MG63 (cell line): ENCODE data around the gene LBH. TPM values are rescaled to one million over a fixed set of nuclear protein-coding genes. Genes with fewer than 3 reads are reported as not detected.

Source experiments
- DNase-seq: peaks from one replicate; pipeline ENCODE4 v3.0.0-alpha.2; 2020
- H3K27me3 ChIP-seq: fragments of 250-450 bp; sonication (Bioruptor Pico); 2 replicates; pipeline ENCODE4 v1.5.1; 2020; ENCODE audit warnings: mild to moderate bottlenecking, moderate library complexity
- H3K36me3 ChIP-seq: fragments of 250-450 bp; sonication (Bioruptor Pico); 2 replicates; pipeline ENCODE4 v1.5.1; 2020; ENCODE audit warnings: mild to moderate bottlenecking, moderate library complexity
- H3K4me3 ChIP-seq: fragments of 250-450 bp; sonication (Bioruptor Pico); 2 replicates; pipeline ENCODE4 v1.5.1; 2020; ENCODE audit warnings: mild to moderate bottlenecking, moderate library complexity
- H3K9me3 ChIP-seq: fragments of 250-450 bp; sonication (Bioruptor Pico); 2 replicates; pipeline ENCODE4 v1.5.1; 2020; ENCODE audit warnings: mild to moderate bottlenecking, moderate library complexity
- total RNA-seq: library from RNA; depleted of rRNA; stranded (reverse); fragments of >200 nt; shearing (Covaris generic); gene quantifications from 2 replicates; pipeline ENCODE4 v1.2.3, GENCODE V29; 2014; ENCODE audit warnings: low replicate concordance

The LBH gene
- total RNA-seq, 1 experiment from 2014 or later, result 60.0 TPM

DNA sequence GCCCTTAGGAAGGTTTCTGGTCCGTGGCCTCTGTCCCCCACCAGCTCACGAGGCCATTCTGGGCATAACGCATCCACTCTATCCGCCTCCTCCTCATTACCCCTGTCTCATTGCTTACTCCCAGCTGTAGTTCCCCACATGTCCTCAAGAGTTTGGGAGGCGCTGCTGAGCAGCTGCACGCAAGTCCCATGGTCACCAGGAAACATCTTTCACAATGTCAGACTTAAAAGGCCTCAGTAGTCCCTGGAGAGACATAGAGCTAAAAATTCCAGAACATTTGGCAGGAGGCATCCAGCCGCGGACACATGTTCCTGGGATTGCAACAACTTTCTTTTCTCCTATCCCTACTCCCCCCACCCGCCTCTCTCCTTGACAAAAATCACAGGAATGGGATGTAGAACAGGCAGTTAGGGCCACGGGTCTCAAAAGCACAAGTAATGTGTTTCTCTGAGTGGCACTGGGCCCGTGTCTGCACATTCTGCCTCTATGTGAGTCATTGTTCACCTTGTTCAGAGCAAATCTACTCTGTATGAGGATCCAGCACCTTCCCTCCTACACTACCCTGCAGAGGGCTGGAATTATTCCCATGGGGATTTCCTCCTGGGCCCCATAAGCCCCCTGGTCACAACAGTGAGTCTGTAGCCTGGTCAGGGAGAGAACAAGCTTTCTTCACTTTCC is 8.1 kb downstream of the LBH start:
- no peaks in the 10 kb centered on the region for H3K9me3 ChIP-seq
- peaks cover 62% of the 10 kb centered on the region for H3K36me3 ChIP-seq
- H3K4me3 ChIP-seq, result no peak overlapping the region
- DNase-seq, result peak; percentile 43
- no peaks in the 10 kb centered on the region for H3K27me3 ChIP-seq

- no peak for DNase-seq
- H3K36me3 ChIP-seq, result peaks cover 55% of the 10 kb centered on the region
- H3K9me3 ChIP-seq, result no peaks in the 10 kb centered on the region
- no peak overlapping the region for H3K4me3 ChIP-seq
- no peaks in the 10 kb centered on the region for H3K27me3 ChIP-seq
Measured at GRCh38 chr2:30239986-30240752, 8.8 kb downstream of the LBH start.

- H3K36me3 ChIP-seq, result peaks cover 40% of the 10 kb centered on the region
- DNase-seq, result no peak
- H3K27me3 ChIP-seq, result no peaks in the 10 kb centered on the region
- no peaks in the 10 kb centered on the region for H3K9me3 ChIP-seq
- H3K4me3 ChIP-seq, result no peak overlapping the region
Measured at GRCh38 chr2:30243231-30243630, 11.9 kb downstream of the LBH start.

- H3K27me3 ChIP-seq, result no peaks in the 10 kb centered on the region
- no peak overlapping the region for H3K4me3 ChIP-seq
- peaks cover 25% of the 10 kb centered on the region for H3K36me3 ChIP-seq
- no peak for DNase-seq
- no peaks in the 10 kb centered on the region for H3K9me3 ChIP-seq
Measured at GRCh38 chr2:30245364-30245763, 14.0 kb downstream of the LBH start.

- no peak for DNase-seq
- H3K9me3 ChIP-seq, result no peaks in the 10 kb centered on the region
- no peak overlapping the region for H3K4me3 ChIP-seq
- peaks cover 12% of the 10 kb centered on the region for H3K36me3 ChIP-seq
- H3K27me3 ChIP-seq, result no peaks in the 10 kb centered on the region
Measured at GRCh38 chr2:30248791-30249190, 17.5 kb downstream of the LBH start.

DNA sequence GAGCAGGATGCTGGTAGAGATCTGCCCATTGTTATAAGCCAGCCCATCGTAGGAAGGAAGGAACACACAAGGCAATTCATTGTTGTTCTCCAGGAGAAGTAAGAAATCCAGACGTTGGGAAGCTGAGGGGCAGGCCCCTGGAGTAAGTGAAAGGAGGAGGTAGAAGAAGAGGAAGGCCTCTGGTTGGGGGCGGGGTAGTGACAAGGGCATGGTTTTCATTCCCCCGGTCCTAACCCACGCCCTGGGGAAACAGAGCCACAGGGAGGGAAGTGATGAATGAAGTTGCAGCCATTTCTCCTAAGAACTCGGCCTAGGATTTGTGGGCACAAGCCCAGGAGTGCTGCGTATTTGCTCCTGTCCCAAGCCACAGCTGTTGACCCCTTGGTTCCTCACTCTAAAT is 18.0 kb downstream of the LBH start:
- Histone ChIP-seq H3K27me3 (no peaks in the 10 kb centered on the region), H3K4me3 (no peak overlapping the region)
- no peak for DNase-seq

GRCh38 chr2:30250421-30250820 is 19.1 kb downstream of the LBH start:
- Histone ChIP-seq H3K36me3 (peaks cover 10% of the 10 kb centered on the region), H3K4me3 (no peak overlapping the region), H3K9me3 (no peaks in the 10 kb centered on the region), H3K27me3 (no peaks in the 10 kb centered on the region)
- DNase-seq, result no peak

More for the DNA sequence above, 18.0 kb downstream of the LBH start:
- H3K9me3 ChIP-seq, result no peaks in the 10 kb centered on the region
- H3K36me3 ChIP-seq, result peaks cover 12% of the 10 kb centered on the region

DNA sequence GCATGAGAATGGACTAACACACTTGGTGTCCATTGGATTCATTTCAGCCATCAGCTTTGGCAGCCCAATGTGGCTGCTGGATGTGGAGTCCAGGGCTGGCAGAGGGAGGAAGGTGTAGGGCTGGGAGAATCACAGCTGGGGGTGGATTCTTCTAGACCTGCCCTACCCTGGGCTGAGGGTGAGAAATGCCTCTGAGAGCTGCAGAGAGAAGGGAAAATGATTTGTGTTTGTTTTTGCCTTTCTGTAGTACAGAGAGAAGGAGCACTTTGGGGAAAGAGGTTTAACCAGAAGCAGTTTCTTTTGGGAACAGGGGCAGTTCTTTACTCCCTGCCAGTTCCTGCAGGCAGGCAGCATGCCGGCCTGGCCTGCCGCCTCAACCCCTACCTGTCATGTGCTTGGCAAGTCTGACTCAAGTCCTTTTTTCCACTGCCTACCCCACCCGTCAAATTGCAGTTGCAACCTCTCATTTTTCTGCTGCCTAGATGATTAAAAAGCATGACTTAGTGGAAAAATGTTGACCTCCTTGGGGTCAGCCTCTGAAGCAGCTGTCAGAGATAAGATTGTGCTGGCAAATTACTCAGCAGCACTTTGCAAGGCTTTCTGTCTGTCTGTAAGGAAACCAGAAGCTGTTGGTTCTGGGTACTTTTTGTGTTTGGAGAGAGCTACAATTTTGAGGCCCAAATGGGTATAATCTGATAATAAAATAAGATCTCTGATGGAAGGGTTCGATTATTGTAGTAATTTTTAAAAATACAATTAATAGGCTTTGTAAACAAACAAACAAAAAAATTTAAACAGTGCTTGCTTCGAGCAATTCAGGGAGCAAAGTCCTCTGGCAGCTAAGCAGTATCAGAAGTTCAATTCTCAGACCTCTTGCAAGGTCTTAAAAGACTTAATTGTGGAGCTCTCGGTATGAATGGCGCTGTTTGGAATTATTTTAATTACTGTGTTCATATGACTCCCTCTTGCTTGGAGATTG is 21.7 kb downstream of the LBH start:
- peak; percentile 81 for DNase-seq
- Histone ChIP-seq H3K9me3 (no peaks in the 10 kb centered on the region), H3K27me3 (no peaks in the 10 kb centered on the region), H3K36me3 (peaks cover 16% of the 10 kb centered on the region), H3K4me3 (no peak overlapping the region)

DNA sequence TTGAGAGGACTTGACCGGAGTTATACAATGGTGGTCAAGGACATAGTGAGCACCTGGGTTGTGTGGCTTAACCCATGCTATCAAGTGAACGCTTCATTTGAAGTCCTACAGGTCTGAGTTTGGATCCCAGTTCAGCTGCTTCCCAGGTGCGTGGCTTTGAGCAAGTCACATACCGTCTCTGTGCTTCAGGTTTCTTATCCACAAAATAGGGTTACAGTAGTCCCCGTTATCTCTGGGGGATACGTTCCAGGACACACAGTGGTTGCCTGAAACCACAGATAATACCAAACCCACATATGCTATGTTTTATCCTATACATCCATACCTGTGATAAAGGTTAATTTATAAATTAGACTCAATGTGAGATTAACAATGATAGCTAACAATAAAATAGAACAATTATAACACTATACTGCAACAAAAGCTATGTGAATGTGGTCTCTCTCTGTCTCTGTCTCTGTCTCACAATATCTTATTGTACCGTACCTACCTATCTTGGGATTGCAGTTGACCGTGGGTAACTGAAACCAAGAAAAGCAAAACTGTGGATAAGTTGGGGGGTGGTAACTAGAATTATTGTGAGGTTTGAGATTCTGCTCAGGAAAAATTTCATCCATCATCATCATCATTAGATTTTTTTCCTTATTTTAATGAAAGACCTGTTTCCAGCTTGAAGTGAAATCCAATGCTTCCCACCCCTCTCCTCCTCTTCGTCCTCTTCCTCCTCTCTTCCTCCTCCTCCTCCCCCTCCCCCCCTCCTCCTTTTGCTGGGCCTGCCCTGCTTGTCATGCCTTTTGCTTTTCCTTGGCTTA is 22.7 kb downstream of the LBH start:
- Histone ChIP-seq H3K36me3 (peaks cover 23% of the 10 kb centered on the region), H3K4me3 (no peak overlapping the region), H3K9me3 (no peaks in the 10 kb centered on the region), H3K27me3 (no peaks in the 10 kb centered on the region)
- no peak for DNase-seq

- no peak for DNase-seq
- Histone ChIP-seq H3K9me3 (no peaks in the 10 kb centered on the region), H3K36me3 (peaks cover 27% of the 10 kb centered on the region), H3K27me3 (no peaks in the 10 kb centered on the region), H3K4me3 (no peak overlapping the region)
Measured at GRCh38 chr2:30254685-30255001, 23.3 kb downstream of the LBH start.

GRCh38 chr2:30255026-30255425 is 23.7 kb downstream of the LBH start:
- no peaks in the 10 kb centered on the region for H3K27me3 ChIP-seq
- H3K36me3 ChIP-seq, result peaks cover 27% of the 10 kb centered on the region
- no peaks in the 10 kb centered on the region for H3K9me3 ChIP-seq
- DNase-seq, result no peak
- no peak overlapping the region for H3K4me3 ChIP-seq

- H3K36me3 ChIP-seq, result peaks cover 27% of the 10 kb centered on the region
- H3K9me3 ChIP-seq, result no peaks in the 10 kb centered on the region
- H3K4me3 ChIP-seq, result no peak overlapping the region
- DNase-seq, result no peak
- no peaks in the 10 kb centered on the region for H3K27me3 ChIP-seq
Measured at GRCh38 chr2:30255466-30256408, 24.4 kb downstream of the LBH start.

DNA sequence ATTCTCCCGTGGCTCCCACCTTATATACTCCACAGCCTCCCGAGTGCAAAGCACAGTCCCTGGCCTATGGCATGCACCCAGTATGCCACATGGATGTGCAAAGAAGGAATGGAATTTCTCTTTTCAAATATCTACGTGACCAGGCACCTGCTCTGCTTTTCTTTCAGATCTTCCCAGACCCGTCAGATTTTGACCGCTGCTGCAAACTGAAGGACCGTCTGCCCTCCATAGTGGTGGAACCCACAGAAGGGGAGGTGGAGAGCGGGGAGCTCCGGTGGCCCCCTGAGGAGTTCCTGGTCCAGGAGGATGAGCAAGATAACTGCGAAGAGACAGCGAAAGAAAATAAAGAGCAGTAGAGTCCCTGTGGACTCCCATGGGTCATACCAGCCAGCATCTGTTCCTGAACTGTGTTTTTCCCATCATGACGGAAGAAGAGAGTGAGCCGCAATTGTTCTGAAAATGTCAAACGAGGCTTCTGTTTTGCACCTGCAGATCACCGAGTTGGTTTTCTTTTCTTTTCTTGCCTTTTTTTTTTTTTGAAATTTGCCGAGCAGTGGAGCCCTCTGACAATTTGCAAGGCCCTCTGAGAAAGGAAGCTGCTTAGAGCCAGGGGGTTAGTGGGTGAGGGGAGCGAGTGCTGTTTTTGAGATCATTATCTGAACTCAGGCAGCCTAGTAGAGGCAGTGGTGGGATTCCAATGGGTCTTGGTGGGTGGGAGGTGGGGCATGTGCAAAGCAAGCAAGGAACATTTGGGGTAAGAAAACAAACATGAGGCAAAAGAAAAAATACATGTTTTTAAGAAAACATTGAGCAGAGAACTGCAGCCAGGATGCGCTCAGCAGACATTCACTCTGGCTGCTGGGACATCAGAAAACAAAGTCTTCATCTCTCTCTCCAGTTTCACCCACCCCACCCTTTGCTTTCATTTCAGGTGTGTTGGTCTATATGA is 26.2 kb downstream of the LBH start:
- H3K36me3 ChIP-seq, result peaks cover 27% of the 10 kb centered on the region
- no peak for DNase-seq
- H3K9me3 ChIP-seq, result peaks cover 5% of the 10 kb centered on the region; the same call in 1 of the 2 replicates
- no peak overlapping the region for H3K4me3 ChIP-seq
- no peaks in the 10 kb centered on the region for H3K27me3 ChIP-seq

DNA sequence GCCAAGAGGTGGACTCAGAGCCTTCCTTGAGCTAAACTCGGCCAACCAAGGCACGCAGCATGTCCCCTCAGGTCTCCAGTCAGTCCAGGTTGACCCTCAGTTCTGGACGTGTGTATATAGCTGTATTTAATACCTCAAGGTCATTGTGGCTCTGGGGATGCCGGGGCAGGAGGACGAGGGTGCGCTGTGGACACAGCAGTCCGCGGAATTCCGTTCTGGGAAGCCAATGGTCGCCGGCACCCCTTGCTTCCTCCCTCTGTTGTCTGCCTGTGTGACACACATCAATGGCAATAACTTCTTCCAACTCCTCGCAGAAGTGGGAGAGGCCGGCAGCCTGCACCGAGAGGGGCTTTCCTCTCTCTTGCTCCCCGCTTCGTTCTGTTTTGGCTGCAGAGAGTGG is 27.7 kb downstream of the LBH start:
- Histone ChIP-seq H3K4me3 (no peak overlapping the region), H3K36me3 (peaks cover 27% of the 10 kb centered on the region), H3K27me3 (no peaks in the 10 kb centered on the region), H3K9me3 (peaks cover 5% of the 10 kb centered on the region; the same call in 1 of the 2 replicates)
- no peak for DNase-seq
